GM10248 (cell line): ENCODE results near the gene OR2A42.
"Not testable (repeated sequence)": the region's sequence is repeated elsewhere in the genome, so short reads cannot be mapped to it uniquely, and the experiment has no call there.

ENCODE experiments used
- CTCF ChIA-PET: fragments of 300-600 bp; sonication (Branson Sonifier 250); formaldehyde crosslinking; extraction: SDS; loops from one replicate; lab custom pipeline; 2021; ENCODE audit warnings: antibody characterized with exemption; lab: Yijun Ruan, JAX
- POLR2A ChIA-PET: fragments of 350-650 bp; sonication (Branson Sonifier 250); formaldehyde crosslinking; extraction: SDS; loops from one replicate; lab custom pipeline; 2020; ENCODE audit warnings: antibody characterized with exemption; lab: Yijun Ruan, JAX
- DNase-seq: peaks from one replicate; pipeline ENCODE4 v3.0.0; 2012; ENCODE audit errors: extremely low spot score
- TF ChIP-seq, protein P1 (sequence below): IDR thresholded peaks from 2 replicates; pipeline ENCODE4 v1.5.1; 2012; ENCODE audit warnings: mild to moderate bottlenecking, low read depth; ENCODE audit errors: extremely low read depth, missing control alignments, control extremely low read depth

OR2A42 gene

DNA sequence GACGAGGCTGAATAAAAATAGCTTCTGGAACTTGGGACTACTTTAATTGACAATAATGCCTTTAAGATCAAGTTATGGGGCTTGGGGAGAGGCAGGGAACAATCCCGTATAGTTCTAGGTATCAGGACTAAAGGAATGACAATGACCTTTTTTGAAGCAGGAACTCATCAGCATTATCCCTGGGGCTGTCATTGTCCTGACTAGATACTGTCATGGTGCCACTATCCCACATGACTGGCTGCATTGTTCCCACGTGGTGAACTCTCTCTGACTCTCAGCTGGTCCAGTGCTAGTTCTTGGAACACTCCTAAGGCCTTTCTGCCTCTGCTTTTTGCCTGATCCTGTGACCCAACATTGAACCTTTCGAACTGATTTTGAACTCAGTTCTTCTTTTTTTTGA is 40.5 kb downstream of the OR2A42 start:
- CTCF ChIA-PET, POLR2A ChIA-PET, DNase-seq: not testable (repeated sequence)

DNA sequence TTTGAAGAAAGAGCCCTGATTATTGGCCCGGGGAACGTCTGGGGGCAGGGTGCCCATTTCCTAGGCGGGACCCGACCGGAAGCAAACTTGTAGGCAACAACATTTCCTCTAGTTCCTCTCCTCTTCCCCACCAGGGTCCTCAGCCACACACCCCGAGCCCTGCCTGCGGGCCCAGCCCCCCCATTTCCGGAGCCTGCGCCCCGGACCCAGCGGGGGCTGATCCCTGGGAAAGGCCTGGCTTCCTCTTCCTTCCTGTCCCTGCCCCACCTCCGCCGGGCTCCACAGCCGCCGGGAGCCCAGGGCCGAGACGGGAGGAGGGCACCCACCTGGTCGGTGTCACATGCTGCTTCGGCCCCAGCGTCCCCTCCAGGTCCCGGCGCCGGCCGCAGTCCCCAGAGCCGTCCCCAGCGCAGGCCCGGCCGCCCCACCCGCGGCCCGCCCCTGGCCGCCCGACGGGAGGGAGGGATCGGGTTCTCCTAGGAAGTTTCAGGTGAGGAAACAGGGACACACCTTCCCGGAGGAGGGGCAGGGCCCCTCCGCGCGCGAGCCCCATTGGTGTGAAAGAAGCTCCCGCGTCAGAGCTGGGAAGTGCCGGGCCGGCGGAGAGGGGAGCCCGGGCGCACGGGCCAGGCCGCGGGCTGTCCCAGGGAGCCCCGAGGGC is 44.1 kb downstream of the OR2A42 start, which contains the start of gene ARHGEF35:
Gene ARHGEF35, minus strand, starts transcription at position 622 of the 661 bp plus-strand sequence. CDS start 7,450 bp downstream, outside the sequence.
- DNase-seq, POLR2A ChIA-PET, CTCF ChIA-PET: not testable (repeated sequence)

DNA sequence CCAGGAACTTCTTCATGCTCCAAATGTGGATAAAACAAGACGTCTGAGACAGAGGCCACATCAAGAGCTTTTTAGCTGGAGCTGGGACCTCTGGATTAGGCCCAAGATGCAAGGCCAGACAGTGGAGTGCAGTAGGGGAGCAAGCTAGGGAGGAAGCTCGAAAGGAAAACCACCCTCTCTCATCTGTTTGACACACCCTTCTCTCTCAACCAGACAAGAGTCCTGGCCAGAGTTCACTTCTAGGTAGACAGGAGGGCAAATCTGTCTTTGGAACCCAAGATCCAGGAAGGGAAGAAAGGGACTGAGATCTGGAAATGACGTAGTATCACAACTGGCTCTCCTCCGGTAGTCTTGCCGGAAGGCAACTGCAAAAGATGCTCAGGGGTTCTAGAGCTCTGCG is 45.0 kb downstream of the OR2A42 start:
- DNase-seq, POLR2A ChIA-PET, CTCF ChIA-PET: not testable (repeated sequence)

DNA sequence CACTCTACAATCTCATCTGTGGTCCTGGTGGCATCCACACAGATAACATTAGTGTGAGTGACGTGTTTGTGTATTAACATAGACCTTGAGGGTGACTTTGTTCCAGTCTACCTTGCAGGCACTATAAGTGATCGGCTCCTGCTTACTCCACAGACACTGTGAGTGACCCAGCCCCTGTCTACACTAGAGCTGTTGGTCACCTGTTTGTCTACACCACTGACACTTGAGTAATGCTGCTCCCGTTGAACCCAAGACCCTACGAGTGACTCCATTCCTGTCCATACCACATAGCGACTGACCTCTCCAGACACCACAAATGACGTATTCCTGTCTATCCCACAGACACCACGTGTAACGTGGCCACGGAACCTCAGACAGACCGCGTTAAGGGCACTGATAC is 45.6 kb downstream of the OR2A42 start:
- DNase-seq, CTCF ChIA-PET, POLR2A ChIA-PET: not testable (repeated sequence)

DNA sequence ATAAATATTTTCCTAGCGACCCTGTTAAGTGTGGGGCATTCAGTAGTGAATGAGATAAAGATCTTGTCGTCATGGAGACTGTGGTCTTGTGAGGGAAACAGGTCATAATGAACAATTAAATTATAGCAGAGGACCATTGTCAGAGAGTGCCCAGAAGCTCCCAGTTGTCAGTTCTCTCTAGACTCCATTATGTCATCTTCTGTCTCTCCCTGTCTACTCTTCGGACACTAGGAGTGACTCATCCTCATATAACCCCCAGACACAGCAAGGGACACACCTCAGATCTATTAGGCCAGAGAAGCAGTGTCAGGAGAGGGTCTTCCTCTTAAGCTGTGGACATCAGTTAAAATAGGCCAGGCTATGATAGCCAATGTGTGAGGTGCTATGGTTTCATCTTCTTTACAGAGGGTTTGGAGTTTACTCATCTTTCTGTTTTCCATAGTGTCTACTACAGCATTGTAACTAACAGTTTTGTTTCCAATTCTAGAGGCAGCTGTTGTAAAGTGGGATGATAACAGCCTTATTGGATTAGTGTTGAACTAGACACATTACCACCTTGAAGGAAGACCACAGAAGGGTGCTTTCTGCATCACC is 50.7 kb downstream of the OR2A42 start:
- POLR2A ChIA-PET, DNase-seq: not testable (repeated sequence)

DNA sequence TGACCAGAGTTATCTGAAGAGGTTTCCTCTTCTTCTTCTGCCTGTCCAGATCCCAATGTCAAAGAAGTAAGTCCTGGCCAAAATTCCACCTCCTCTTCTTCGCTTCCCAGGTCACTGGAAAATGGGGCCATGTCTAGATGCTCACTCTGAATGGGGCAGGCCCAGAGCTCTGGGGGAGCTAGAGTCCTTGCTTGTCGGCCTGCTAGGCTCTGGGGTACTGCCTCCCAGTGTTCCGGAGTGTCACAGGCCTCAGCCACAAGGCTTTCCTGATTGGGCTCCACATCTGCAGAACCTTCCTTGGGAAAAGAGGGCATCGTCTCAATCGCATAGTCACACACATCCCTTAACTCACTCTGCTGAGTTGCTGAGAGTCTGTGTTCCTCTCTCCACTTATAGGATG is 51.6 kb downstream of the OR2A42 start:
- POLR2A ChIA-PET, CTCF ChIA-PET: not testable (repeated sequence)

More for the DNA sequence above, 50.7 kb downstream of the OR2A42 start:
- CTCF ChIA-PET: not testable (repeated sequence)

DNA sequence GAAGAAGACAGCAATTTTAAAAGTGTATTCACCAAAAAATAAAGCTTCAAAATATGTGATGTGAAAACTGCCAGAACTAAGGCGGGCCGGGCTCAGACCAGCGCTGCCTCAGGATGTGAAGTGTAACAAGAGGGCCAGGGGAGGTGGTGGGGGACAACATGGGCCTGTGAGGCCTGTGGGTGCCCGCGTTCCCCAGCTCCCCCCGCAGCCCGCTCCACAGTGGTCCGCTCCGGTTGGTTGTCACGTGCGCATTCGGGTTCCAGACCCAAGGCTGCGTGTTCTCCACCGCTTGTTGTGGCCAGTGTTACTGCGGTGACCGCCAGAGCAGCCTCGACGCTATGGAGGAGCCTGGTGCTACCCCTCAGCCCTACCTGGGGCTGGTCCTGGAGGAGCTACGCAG is 56.2 kb downstream of the OR2A42 start, which contains the start of gene CTAGE4:
Gene CTAGE4, plus strand, starts transcription at position 301 of the 400 bp plus-strand sequence. Its CDS starts 38 bp downstream, at position 339.
- POLR2A ChIA-PET, CTCF ChIA-PET, DNase-seq: not testable (repeated sequence)

More for the DNA sequence above, 51.6 kb downstream of the OR2A42 start:
- not testable (repeated sequence) for DNase-seq

DNA sequence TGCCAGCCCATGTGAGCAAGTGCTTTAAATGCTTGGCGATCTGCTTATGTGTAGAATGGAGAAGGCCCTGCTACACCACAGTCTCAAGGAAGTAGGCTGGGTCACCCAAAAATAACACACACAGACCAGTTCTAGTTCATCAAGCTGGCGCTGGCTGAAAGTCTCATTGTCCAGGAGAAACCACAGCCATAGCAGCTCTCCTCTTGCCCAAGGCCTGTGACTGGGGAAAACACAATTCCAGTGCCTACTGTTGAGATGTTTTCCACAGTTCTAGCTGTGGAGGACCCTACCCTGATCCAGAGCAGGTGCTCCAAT is 60.3 kb downstream of the OR2A42 start:
- POLR2A ChIA-PET, CTCF ChIA-PET, DNase-seq: not testable (repeated sequence)

DNA sequence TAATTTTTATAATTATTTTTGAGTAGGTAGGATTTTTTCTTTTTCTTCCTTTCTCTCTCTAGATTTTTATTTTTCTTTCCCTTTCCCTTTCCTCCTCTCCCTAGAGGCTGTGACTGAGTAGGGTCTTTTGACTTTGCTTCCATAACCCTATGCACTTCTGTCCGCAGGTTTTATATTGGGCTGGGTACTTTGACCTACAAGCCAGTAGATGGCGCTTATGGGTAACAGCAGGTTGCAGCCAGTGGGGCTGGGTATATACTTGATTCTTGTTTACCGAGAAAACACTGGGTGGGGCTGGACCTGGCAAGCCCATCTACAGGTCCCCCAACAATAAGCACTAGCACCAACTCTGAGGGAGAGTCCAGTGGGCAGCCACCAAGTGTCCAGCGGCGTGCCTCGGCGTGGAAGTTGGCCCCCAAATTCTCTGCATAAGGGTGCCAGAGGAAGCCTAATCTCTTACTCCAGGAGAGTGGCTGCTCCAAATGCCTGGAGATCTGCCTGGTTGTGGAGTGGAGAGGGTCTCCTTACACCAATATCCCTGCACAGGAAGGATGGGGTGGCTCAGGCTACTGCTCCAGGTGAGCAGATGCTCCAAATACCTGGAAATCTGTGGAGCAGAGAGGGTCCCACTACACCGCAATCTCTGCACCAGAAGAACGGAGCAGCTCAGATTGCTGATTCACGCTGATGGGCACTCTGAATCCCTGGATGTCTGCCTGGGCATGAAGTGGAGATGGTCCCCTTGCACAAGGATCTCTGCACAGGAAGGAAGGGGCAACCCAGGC is 60.8 kb downstream of the OR2A42 start:
- POLR2A ChIA-PET, DNase-seq: not testable (repeated sequence)
- CTCF ChIA-PET: interaction anchor here (1.1 to 1.8 kb wide), 2 partner anchors 213 to 259 kb away, joined by 6 to 7 read pairs; no protein-coding TSS in a partner anchor
- TF ChIP-seq, protein P1, sequence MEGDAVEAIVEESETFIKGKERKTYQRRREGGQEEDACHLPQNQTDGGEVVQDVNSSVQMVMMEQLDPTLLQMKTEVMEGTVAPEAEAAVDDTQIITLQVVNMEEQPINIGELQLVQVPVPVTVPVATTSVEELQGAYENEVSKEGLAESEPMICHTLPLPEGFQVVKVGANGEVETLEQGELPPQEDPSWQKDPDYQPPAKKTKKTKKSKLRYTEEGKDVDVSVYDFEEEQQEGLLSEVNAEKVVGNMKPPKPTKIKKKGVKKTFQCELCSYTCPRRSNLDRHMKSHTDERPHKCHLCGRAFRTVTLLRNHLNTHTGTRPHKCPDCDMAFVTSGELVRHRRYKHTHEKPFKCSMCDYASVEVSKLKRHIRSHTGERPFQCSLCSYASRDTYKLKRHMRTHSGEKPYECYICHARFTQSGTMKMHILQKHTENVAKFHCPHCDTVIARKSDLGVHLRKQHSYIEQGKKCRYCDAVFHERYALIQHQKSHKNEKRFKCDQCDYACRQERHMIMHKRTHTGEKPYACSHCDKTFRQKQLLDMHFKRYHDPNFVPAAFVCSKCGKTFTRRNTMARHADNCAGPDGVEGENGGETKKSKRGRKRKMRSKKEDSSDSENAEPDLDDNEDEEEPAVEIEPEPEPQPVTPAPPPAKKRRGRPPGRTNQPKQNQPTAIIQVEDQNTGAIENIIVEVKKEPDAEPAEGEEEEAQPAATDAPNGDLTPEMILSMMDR: peak; percentile 50
